Astrocyte (in vitro differentiated cells and primary cell): ENCODE data around the gene FCRL2. TPM values are rescaled to one million over a fixed set of nuclear protein-coding genes. Genes with fewer than 3 reads are reported as not detected.

Experiments used
- DNase-seq: peaks from one replicate; pipeline ENCODE4 v3.0.0-alpha.2; 2010; ENCODE audit warnings: low read depth
- FAIRE-seq: peaks from 2 replicates; lab custom pipeline; 2011; peaks lifted over from hg19 to GRCh38; lab: Jason Lieb, UNC
- H2AFZ ChIP-seq: 2 replicates; pipeline ENCODE4 v1.6.0; 2012; ENCODE audit warnings: low read depth, low read length, inconsistent platforms
- H3K27ac ChIP-seq: 2 replicates; pipeline ENCODE4 v1.5.1; 2011; ENCODE audit warnings: low read depth, low read length, inconsistent platforms
- H3K27me3 ChIP-seq: 2 replicates; pipeline ENCODE4 v1.6.0; 2011; ENCODE audit warnings: low read length, inconsistent platforms; ENCODE audit not compliant: insufficient read depth
- H3K36me3 ChIP-seq: 2 replicates; pipeline ENCODE4 v1.5.1; 2011; ENCODE audit warnings: low read length, inconsistent platforms; ENCODE audit not compliant: insufficient read depth
- H3K4me1 ChIP-seq: 2 replicates; pipeline ENCODE4 v1.5.1; 2011; ENCODE audit warnings: low read length, inconsistent platforms; ENCODE audit not compliant: insufficient read depth
- H3K4me2 ChIP-seq: 2 replicates; pipeline ENCODE4 v1.6.0; 2012; ENCODE audit warnings: low read length, inconsistent platforms
- H3K4me3 ChIP-seq: 2 replicates; pipeline ENCODE4 v1.5.1; 2011; ENCODE audit warnings: low read depth, mild to moderate bottlenecking, low read length, inconsistent platforms; ENCODE audit not compliant: insufficient read depth
- H3K79me2 ChIP-seq: 2 replicates; pipeline ENCODE4 v1.6.0; 2012; ENCODE audit warnings: mild to moderate bottlenecking, low read length, inconsistent platforms; ENCODE audit not compliant: insufficient read depth
- H3K9ac ChIP-seq: 2 replicates; pipeline ENCODE4 v1.6.0; 2012; ENCODE audit warnings: mild to moderate bottlenecking, low read length, inconsistent platforms
- H3K9me3 ChIP-seq: 2 replicates; pipeline ENCODE4 v1.5.1; 2012; ENCODE audit warnings: low read depth, mild to moderate bottlenecking, low read length, inconsistent platforms; ENCODE audit not compliant: insufficient read depth
- H4K20me1 ChIP-seq: 2 replicates; pipeline ENCODE4 v1.6.0; 2012; ENCODE audit warnings: low read length, inconsistent platforms; ENCODE audit not compliant: insufficient read depth
- H3K27ac Mint-ChIP-seq: one replicate; pipeline ENCODE4 v1.8.0; 2021; ENCODE audit warnings: mild to moderate bottlenecking, mixed read lengths; ENCODE audit not compliant: unreplicated experiment
- H3K27me3 Mint-ChIP-seq: one replicate; pipeline ENCODE4 v1.8.0; 2021; ENCODE audit warnings: low read depth, mixed read lengths; ENCODE audit not compliant: unreplicated experiment
- H3K36me3 Mint-ChIP-seq: one replicate; pipeline ENCODE4 v1.8.0; 2021; ENCODE audit warnings: low read depth, mixed read lengths; ENCODE audit not compliant: unreplicated experiment
- H3K4me1 Mint-ChIP-seq: one replicate; pipeline ENCODE4 v1.8.0; 2021; ENCODE audit warnings: low read depth, mixed read lengths; ENCODE audit not compliant: unreplicated experiment
- H3K4me3 Mint-ChIP-seq: one replicate; pipeline ENCODE4 v1.8.0; 2021; ENCODE audit warnings: mild to moderate bottlenecking, moderate library complexity, mixed read lengths; ENCODE audit not compliant: unreplicated experiment
- H3K9me3 Mint-ChIP-seq: one replicate; pipeline ENCODE4 v1.8.0; 2021; ENCODE audit warnings: mild to moderate bottlenecking, mixed read lengths; ENCODE audit not compliant: unreplicated experiment
- CTCF ChIP-seq: IDR thresholded peaks from 2 replicates; pipeline ENCODE4 v1.5.1; 2011; ENCODE audit warnings: low read depth, mild to moderate bottlenecking, inconsistent platforms, low read length, moderate library complexity; ENCODE audit not compliant: insufficient read depth
- EZH2 ChIP-seq: IDR thresholded peaks from 2 replicates; pipeline ENCODE4 v1.6.1; 2012; ENCODE audit warnings: mild to moderate bottlenecking, low read length, inconsistent platforms; ENCODE audit not compliant: insufficient read depth
- total RNA-seq: library from RNA; stranded (reverse); gene quantifications from 2 replicates; pipeline ENCODE4 v1.2.1, GENCODE V29; 2021

The FCRL2 gene
- total RNA-seq, 1 donor from 2014 or later, result not detected

- no peak overlapping the region for H3K4me3 Mint-ChIP-seq
- H2AFZ ChIP-seq, result no peak overlapping the region
- no peaks in the 10 kb centered on the region for H3K9me3 Mint-ChIP-seq
- no peaks in the 10 kb centered on the region for H3K79me2 ChIP-seq
- no peaks in the 10 kb centered on the region for H3K4me1 ChIP-seq
- H3K36me3 ChIP-seq, result no peaks in the 10 kb centered on the region
- peaks cover 6% of the 10 kb centered on the region for H3K4me1 Mint-ChIP-seq
- no peak overlapping the region for H3K4me3 ChIP-seq
- H3K27me3 ChIP-seq, result no peaks in the 10 kb centered on the region
- TF ChIP-seq EZH2 (no peak), CTCF (no peak)
- H3K36me3 Mint-ChIP-seq, result no peaks in the 10 kb centered on the region
- FAIRE-seq (no peak), DNase-seq (no peak)
- H3K9ac ChIP-seq, result no peak overlapping the region
- no peak overlapping the region for H3K4me2 ChIP-seq
- H3K27ac ChIP-seq, result no peak overlapping the region
- H3K9me3 ChIP-seq, result peaks cover 3% of the 10 kb centered on the region
- H3K27ac Mint-ChIP-seq, result no peak overlapping the region
- peaks cover 12% of the 10 kb centered on the region for H3K27me3 Mint-ChIP-seq
- no peaks in the 10 kb centered on the region for H4K20me1 ChIP-seq
These were observed 6.4 kb downstream of the FCRL2 start for GRCh38 chr1:157770442-157771043.

GRCh38 chr1:157766792-157767191 is 10.1 kb downstream of the FCRL2 start:
- FAIRE-seq (no peak), DNase-seq (no peak)
- no peak overlapping the region for H3K4me3 Mint-ChIP-seq

More at GRCh38 chr1:157766792-157767191, 10.1 kb downstream of the FCRL2 start:
- no peak overlapping the region for H3K27ac ChIP-seq
- no peaks in the 10 kb centered on the region for H4K20me1 ChIP-seq
- Mint-ChIP-seq H3K36me3 (no peaks in the 10 kb centered on the region), H3K4me1 (peaks cover 3% of the 10 kb centered on the region), H3K9me3 (no peaks in the 10 kb centered on the region), H3K27me3 (peaks cover 9% of the 10 kb centered on the region), H3K27ac (no peak overlapping the region)
- H3K4me3 ChIP-seq, result no peak overlapping the region
- H3K79me2 ChIP-seq, result no peaks in the 10 kb centered on the region
- TF ChIP-seq EZH2 (no peak), CTCF (no peak)
- peaks cover 5% of the 10 kb centered on the region for H3K9me3 ChIP-seq
- H2AFZ ChIP-seq, result no peak overlapping the region
- no peaks in the 10 kb centered on the region for H3K27me3 ChIP-seq
- H3K36me3 ChIP-seq, result no peaks in the 10 kb centered on the region
- no peaks in the 10 kb centered on the region for H3K4me1 ChIP-seq
- H3K4me2 ChIP-seq, result no peak overlapping the region
- H3K9ac ChIP-seq, result no peak overlapping the region
